GM23338 (cell line): ENCODE data around the gene MAN1C1. TPM values are rescaled to one million over a fixed set of nuclear protein-coding genes. Genes with fewer than 3 reads are reported as not detected.

Experiments
- ATAC-seq: fragments of 200-7000 bp; cut with Tn5 transposase; 3 replicates; pipeline ENCODE4 v1.9.1; 2020
- DNase-seq: peaks from one replicate; pipeline ENCODE4 v3.0.0-alpha.2; 2015; ENCODE audit warnings: low spot score
- H2AFZ ChIP-seq: fragments of 200-600 bp; sonication (generic); 2 replicates; pipeline ENCODE4 v1.8.0; 2016; ENCODE audit warnings: antibody characterized with exemption, mild to moderate bottlenecking, moderate library complexity
- H3F3A ChIP-seq: fragments of 200-600 bp; sonication (generic); replicated peaks from 2 replicates; pipeline ENCODE4 v1.8.0; 2017; ENCODE audit warnings: antibody characterized with exemption, mixed run types, low read depth
- H3K27ac ChIP-seq: fragments of 200-600 bp; sonication (generic); 2 replicates; pipeline ENCODE4 v1.6.1; 2016; ENCODE audit warnings: low read depth
- H3K27me3 ChIP-seq: fragments of 200-600 bp; sonication (generic); 2 replicates; pipeline ENCODE4 v1.8.0; 2016; ENCODE audit warnings: mild to moderate bottlenecking, mixed run types, moderate library complexity; ENCODE audit not compliant: insufficient read depth
- H3K36me3 ChIP-seq: fragments of 200-600 bp; sonication (generic); 2 replicates; pipeline ENCODE4 v1.8.0; 2016; ENCODE audit warnings: mild to moderate bottlenecking; ENCODE audit not compliant: insufficient read depth
- H3K4me1 ChIP-seq: fragments of 200-600 bp; sonication (generic); 2 replicates; pipeline ENCODE4 v1.8.0; 2016; ENCODE audit warnings: mild to moderate bottlenecking, moderate library complexity; ENCODE audit not compliant: insufficient read depth
- H3K4me2 ChIP-seq: fragments of 200-600 bp; sonication (generic); 2 replicates; pipeline ENCODE4 v1.7.1; 2017; ENCODE audit warnings: mixed run types
- H3K4me3 ChIP-seq: fragments of 200-600 bp; sonication (generic); 2 replicates; pipeline ENCODE4 v1.6.1; 2016; ENCODE audit warnings: mixed run types
- H3K79me2 ChIP-seq: fragments of 200-600 bp; sonication (generic); replicated peaks from 2 replicates; pipeline ENCODE4 v1.8.0; 2017; ENCODE audit warnings: mild to moderate bottlenecking; ENCODE audit not compliant: insufficient read depth
- H3K9me2 ChIP-seq: fragments of 200-600 bp; sonication (generic); 2 replicates; pipeline ENCODE4 v1.8.0; 2017; ENCODE audit not compliant: insufficient read depth
- H4K20me1 ChIP-seq: fragments of 200-600 bp; sonication (generic); replicated peaks from 2 replicates; pipeline ENCODE4 v1.8.0; 2017; ENCODE audit warnings: mild to moderate bottlenecking; ENCODE audit not compliant: insufficient read depth
- H3K27ac Mint-ChIP-seq: 2 replicates; pipeline ENCODE4 v1.8.0; 2020; ENCODE audit warnings: inconsistent platforms, mild to moderate bottlenecking, moderate library complexity, mixed read lengths
- H3K27me3 Mint-ChIP-seq: 3 replicates; pipeline ENCODE4 v1.8.0; 2022; ENCODE audit warnings: low read depth, mild to moderate bottlenecking, moderate library complexity, mixed read lengths, inconsistent platforms; ENCODE audit not compliant: insufficient read depth, poor library complexity
- H3K36me3 Mint-ChIP-seq: 3 replicates; pipeline ENCODE4 v1.8.0; 2021; ENCODE audit warnings: low read depth, mild to moderate bottlenecking, inconsistent platforms, moderate library complexity, mixed read lengths
- H3K4me1 Mint-ChIP-seq: 3 replicates; pipeline ENCODE4 v1.8.0; 2020; ENCODE audit warnings: mild to moderate bottlenecking, inconsistent platforms, mixed read lengths
- H3K4me3 Mint-ChIP-seq: 3 replicates; pipeline ENCODE4 v1.8.0; 2021; ENCODE audit warnings: moderate library complexity, mild to moderate bottlenecking, inconsistent platforms, mixed read lengths
- H3K9me3 Mint-ChIP-seq: 3 replicates; pipeline ENCODE4 v1.8.0; 2020; ENCODE audit warnings: moderate library complexity, mild to moderate bottlenecking, inconsistent platforms, mixed read lengths
- CREB1 ChIP-seq: fragments of 250-450 bp; sonication (Bioruptor Pico); IDR thresholded peaks from 2 replicates; pipeline ENCODE4 v1.5.0; 2020; ENCODE audit warnings: low read depth, mild to moderate bottlenecking, moderate library complexity
- CTCF ChIP-seq, 2 experiments: fragments of 200-600 bp in 1 of 2; sonication (generic) in 1 of 2; conservative IDR thresholded peaks; 2 replicates each; pipeline versions ENCODE4 v1.5.1 to v1.6.1; 2016 to 2017; ENCODE audit warnings: antibody characterized with exemption in 2 of 2, low read depth in 2 of 2, mild to moderate bottlenecking in 2 of 2, moderate library complexity in 1 of 2
- ETS1 ChIP-seq: IDR thresholded peaks from 2 replicates; pipeline ENCODE4 v1.6.1; 2016; ENCODE audit warnings: antibody characterized with exemption
- EZH2 ChIP-seq: fragments of 200-600 bp; sonication (generic); IDR thresholded peaks from one replicate; pipeline ENCODE4 v1.8.0; 2017; ENCODE audit warnings: antibody characterized with exemption, mild to moderate bottlenecking, low read depth; ENCODE audit not compliant: unreplicated experiment
- EZH2phosphoT487 ChIP-seq: fragments of 200-600 bp; sonication (generic); IDR thresholded peaks from one replicate; pipeline ENCODE4 v1.8.1; 2018; ENCODE audit warnings: antibody characterized with exemption; ENCODE audit not compliant: unreplicated experiment
- JUNB ChIP-seq: IDR thresholded peaks from one replicate; pipeline ENCODE4 v1.6.1; 2016; ENCODE audit warnings: antibody characterized with exemption; ENCODE audit not compliant: unreplicated experiment
- NANOG ChIP-seq: IDR thresholded peaks from 2 replicates; pipeline ENCODE4 v1.6.1; 2016; ENCODE audit warnings: antibody characterized with exemption, borderline replicate concordance
- POLR2AphosphoS5 ChIP-seq: IDR thresholded peaks from 2 replicates; pipeline ENCODE4 v1.6.1; 2016; ENCODE audit warnings: antibody characterized with exemption, low read depth
- REST ChIP-seq: IDR thresholded peaks from one replicate; pipeline ENCODE4 v1.6.1; 2018; ENCODE audit warnings: antibody characterized with exemption; ENCODE audit not compliant: unreplicated experiment
- STAT1 ChIP-seq: IDR thresholded peaks from one replicate; pipeline ENCODE4 v1.6.1; 2016; ENCODE audit warnings: antibody characterized with exemption; ENCODE audit not compliant: unreplicated experiment
- ZNF114 ChIP-seq: fragments of 250-450 bp; sonication (Bioruptor Pico); IDR thresholded peaks from 2 replicates; pipeline ENCODE4 v1.5.0; 2020; ENCODE audit warnings: mild to moderate bottlenecking, moderate library complexity
- ZNF331 ChIP-seq: fragments of 250-450 bp; sonication (Bioruptor Pico); IDR thresholded peaks from 2 replicates; pipeline ENCODE4 v1.5.0; 2020; ENCODE audit warnings: low read depth, mild to moderate bottlenecking, moderate library complexity
- ZNF462 ChIP-seq: fragments of 250-450 bp; sonication (Bioruptor Pico); IDR thresholded peaks from 2 replicates; pipeline ENCODE4 v1.5.0; 2020; ENCODE audit warnings: mild to moderate bottlenecking, moderate library complexity
- polyA plus RNA-seq: library from polyadenylated mRNA; unstranded; fragments of >200 nt; fragmentation: Nextera tagmentation; extraction: Ambion mirVana; gene quantifications from 2 replicates; pipeline ENCODE4 v1.2.1, GENCODE V29; 2016
- total RNA-seq: library from RNA; depleted of rRNA; stranded (reverse); fragments of >200 nt; shearing (Covaris generic); gene quantifications from 2 replicates; pipeline ENCODE4 v1.2.3, GENCODE V29; 2014

Gene MAN1C1
- total and polyA plus RNA-seq, 2 experiments from 2014 or later: 5.4 to 13.6 TPM

GRCh38 chr1:25727635-25728286, 111.2 kb downstream of the MAN1C1 start:
- Mint-ChIP-seq H3K36me3 (no peaks in the 10 kb centered on the region), H3K27ac (no peak overlapping the region), H3K27me3 (peaks cover 10% of the 10 kb centered on the region), H3K9me3 (peaks cover 3% of the 10 kb centered on the region; the same call in 1 of the 3 replicates), H3K4me3 (no peak overlapping the region), H3K4me1 (peaks cover 36% of the 10 kb centered on the region)
- Histone ChIP-seq H3K4me3 (no peak overlapping the region), H3K4me1 (peaks cover 10% of the 10 kb centered on the region), H3K9me2 (no peaks in the 10 kb centered on the region; the same call in 1 of the 2 replicates), H3K27me3 (no peaks in the 10 kb centered on the region), H3F3A (no peaks in the 10 kb centered on the region), H2AFZ (no peak overlapping the region), H3K27ac (no peak overlapping the region), H4K20me1 (no peaks in the 10 kb centered on the region), H3K4me2 (no peak overlapping the region), H3K79me2 (no peaks in the 10 kb centered on the region; the same call in 1 of the 2 replicates), H3K36me3 (no peaks in the 10 kb centered on the region)
- no peak for TF ChIP-seq EZH2
- no peak for TF ChIP-seq CREB1
- no peak for TF ChIP-seq STAT1
- TF ChIP-seq REST: no peak
- TF ChIP-seq CTCF (conservative IDR thresholded peaks at IDR 0.05; ENCODE audit: low read depth in 2 of 2): no peak
- TF ChIP-seq ZNF114: no peak
- no peak for TF ChIP-seq NANOG
- no peak for TF ChIP-seq POLR2AphosphoS5
- no peak for TF ChIP-seq ETS1
- TF ChIP-seq ZNF331: no peak
- TF ChIP-seq JUNB: no peak
- no peak for TF ChIP-seq EZH2phosphoT487
- no peak for TF ChIP-seq ZNF462
- ATAC-seq: peak; percentile 68
- peak; percentile 34 for DNase-seq
